HCT116 (cell line): Measurements from ENCODE around the gene ZNF316. TPM values are rescaled to one million over a fixed set of nuclear protein-coding genes. Genes with fewer than 3 reads are reported as not detected.

Experiments used
- ATAC-seq: fragments of 200-7000 bp; cut with Tn5 transposase; 2 replicates; pipeline ENCODE4 v1.9.1; 2020; ENCODE audit warnings: mild to moderate bottlenecking, moderate library complexity
- BruUV-seq: library from RNA; stranded (reverse); fragments of 400-500 nt; replicated peaks from 2 replicates; lab custom pipeline; 2021; lab: Mats Ljungman, UMichigan
- CTCF ChIA-PET: fragments of 300-600 bp; sonication (Branson Sonifier 250); formaldehyde crosslinking; loops from one replicate; lab custom pipeline; 2021; ENCODE audit warnings: antibody characterized with exemption; lab: Charles Lee
- POLR2A ChIA-PET: fragments of 300-600, 350-600 bp; sonication (Branson Sonifier 250); formaldehyde crosslinking; loops from one replicate; lab custom pipeline; 2021; ENCODE audit warnings: antibody characterized with exemption; lab: Charles Lee
- RAD21 ChIA-PET, 2 experiments: fragments of 300-600 bp; sonication (Branson Sonifier 250); formaldehyde crosslinking; loops; one replicate each; lab custom pipeline; 2023; ENCODE audit warnings: low total read pairs in 2 of 2; ENCODE audit not compliant: uncharacterized antibody in 2 of 2, unreplicated experiment in 2 of 2, low non-redundant PET in 1 of 2; lab: Charles Lee
- DNase-seq: peaks from one replicate; pipeline ENCODE4 v3.0.0-alpha.2; 2010; ENCODE audit warnings: low read depth, low spot score
- H2AFZ ChIP-seq: fragments of 200-600 bp; shearing (Covaris generic), sonication (generic); 2 replicates; pipeline ENCODE4 v1.6.1; 2017; ENCODE audit warnings: low read depth, mixed run types, mixed read lengths, antibody characterized with exemption, low read length; ENCODE audit not compliant: poor library complexity, severe bottlenecking
- H3K27ac ChIP-seq: 2 replicates; pipeline ENCODE4 v1.5.1; 2012; ENCODE audit warnings: low read depth, low read length
- H3K27me3 ChIP-seq: fragments of 200-600 bp; sonication (generic); 2 replicates; pipeline ENCODE4 v1.6.1; 2016; ENCODE audit warnings: mixed run types, low read length, mixed read lengths; ENCODE audit not compliant: insufficient read depth
- H3K36me3 ChIP-seq, 2 experiments: fragments of 200-500 bp in 1 of 2; fragments of 200-600 bp in 1 of 2; sonication (Bioruptor generic) in 1 of 2; sonication (generic) in 1 of 2; 2 replicates each; pipeline versions ENCODE4 v1.5.1 to v1.6.1; 2014 to 2016; ENCODE audit warnings: low read length in 2 of 2, inconsistent platforms in 1 of 2, mixed read lengths in 1 of 2, mixed run types in 1 of 2; ENCODE audit not compliant: insufficient read depth in 2 of 2, control insufficient read depth in 1 of 2
- H3K4me1 ChIP-seq, 2 experiments: fragments of 200-600 bp in 1 of 2; sonication (generic) in 1 of 2; 2 replicates each; pipeline versions ENCODE4 v1.5.1 to v1.6.1; 2012 to 2017; ENCODE audit warnings: low read length in 2 of 2, inconsistent platforms in 1 of 2, mild to moderate bottlenecking in 1 of 2, mixed read lengths in 1 of 2, mixed run types in 1 of 2, moderate library complexity in 1 of 2; ENCODE audit not compliant: insufficient read depth in 2 of 2, control insufficient read depth in 1 of 2
- H3K4me2 ChIP-seq: fragments of 200-600 bp; sonication (generic); 2 replicates; pipeline ENCODE4 v1.6.1; 2017; ENCODE audit warnings: mixed run types, low read length, mixed read lengths
- H3K4me3 ChIP-seq, 2 experiments: fragments of 200-600 bp in 1 of 2; sonication (generic) in 1 of 2; replicated peaks in 1 of 2; 2 replicates each; pipeline ENCODE4 v1.5.1; 2011 to 2016; ENCODE audit warnings: low read length in 2 of 2, control low read depth in 1 of 2, low read depth in 1 of 2, mild to moderate bottlenecking in 1 of 2, mixed read lengths in 1 of 2, mixed run types in 1 of 2
- H3K79me2 ChIP-seq: fragments of 200-600 bp; sonication (generic); 2 replicates; pipeline ENCODE4 v1.6.1; 2017; ENCODE audit warnings: mild to moderate bottlenecking, mixed run types, low read length, moderate library complexity, mixed read lengths; ENCODE audit not compliant: insufficient read depth
- H3K9ac ChIP-seq: fragments of 200-600 bp; sonication (generic); 2 replicates; pipeline ENCODE4 v1.6.1; 2016; ENCODE audit warnings: low read length, mixed read lengths
- H3K9me2 ChIP-seq: fragments of 200-600 bp; sonication (generic), shearing (Covaris generic); 2 replicates; pipeline ENCODE4 v1.6.1; 2017; ENCODE audit warnings: mixed run types, mild to moderate bottlenecking, moderate library complexity; ENCODE audit not compliant: insufficient read depth
- H3K9me3 ChIP-seq, 2 experiments: fragments of 200-500 bp in 1 of 2; fragments of 200-600 bp in 1 of 2; sonication (Bioruptor generic) in 1 of 2; sonication (generic) in 1 of 2; 2 replicates each; pipeline ENCODE4 v1.6.1; 2014 to 2017; ENCODE audit warnings: low read length in 2 of 2, mixed read lengths in 2 of 2, inconsistent platforms in 1 of 2, low read depth in 1 of 2, mild to moderate bottlenecking in 1 of 2, mixed run types in 1 of 2, moderate library complexity in 1 of 2; ENCODE audit not compliant: control insufficient read depth in 1 of 2, insufficient read depth in 1 of 2
- H4K20me1 ChIP-seq: fragments of 200-600 bp; sonication (generic), shearing (Covaris generic); 2 replicates; pipeline ENCODE4 v1.6.1; 2017; ENCODE audit warnings: mixed run types, mild to moderate bottlenecking, moderate library complexity; ENCODE audit not compliant: insufficient read depth
- CBX3 ChIP-seq: IDR thresholded peaks from 2 replicates; pipeline ENCODE4 v1.6.1; 2012; ENCODE audit warnings: low read depth
- EZH2 ChIP-seq: fragments of 200-600 bp; sonication (generic); IDR thresholded peaks from 2 replicates; pipeline ENCODE4 v1.6.1; 2017; ENCODE audit warnings: antibody characterized with exemption, mixed run types
- FOSL1 ChIP-seq: IDR thresholded peaks from 2 replicates; pipeline ENCODE4 v1.6.1; 2012; ENCODE audit warnings: low read depth
- JUND ChIP-seq: IDR thresholded peaks from 2 replicates; pipeline ENCODE4 v1.6.1; 2012
- POLR2A ChIP-seq: IDR thresholded peaks from 2 replicates; pipeline ENCODE4 v1.7.0; 2011; ENCODE audit warnings: borderline replicate concordance; ENCODE audit not compliant: insufficient read depth, insufficient read length; ENCODE audit errors: extremely low read depth
- POLR2AphosphoS5 ChIP-seq: IDR thresholded peaks from 2 replicates; pipeline ENCODE4 v1.6.1; 2011; ENCODE audit warnings: mild to moderate bottlenecking, low read depth, low read length, moderate library complexity
- RAD21 ChIP-seq: IDR thresholded peaks from 2 replicates; pipeline ENCODE4 v1.6.1; 2012; ENCODE audit warnings: low read depth, mild to moderate bottlenecking
- SP1 ChIP-seq: IDR thresholded peaks from 2 replicates; pipeline ENCODE4 v1.6.1; 2012; ENCODE audit warnings: low read depth
- YY1 ChIP-seq: IDR thresholded peaks from 2 replicates; pipeline ENCODE4 v1.6.1; 2011; ENCODE audit warnings: low read length, low read depth, moderate library complexity, mild to moderate bottlenecking; ENCODE audit not compliant: insufficient replicate concordance; ENCODE audit errors: extremely low read depth
- ZFX ChIP-seq: fragments of 450-650 bp; IDR thresholded peaks from 2 replicates; pipeline ENCODE4 v1.6.1; 2017
- intact Hi-C: fragments of 100-400 bp; cut with micrococcal nuclease; formaldehyde crosslinking; loops from 2 replicates; pipeline ENCODE4 v1.10.0; 2022
- total RNA-seq: library from RNA; stranded (reverse); gene quantifications from one replicate; pipeline ENCODE4 v1.2.1, GENCODE V29; 2021; ENCODE audit not compliant: unreplicated experiment
- TF ChIP-seq, protein P1 (sequence below): IDR thresholded peaks from 2 replicates; pipeline ENCODE4 v1.6.1; 2012; ENCODE audit warnings: low read depth

The ZNF316 gene
- total RNA-seq, 1 experiment from 2014 or later: 25.0 TPM

DNA sequence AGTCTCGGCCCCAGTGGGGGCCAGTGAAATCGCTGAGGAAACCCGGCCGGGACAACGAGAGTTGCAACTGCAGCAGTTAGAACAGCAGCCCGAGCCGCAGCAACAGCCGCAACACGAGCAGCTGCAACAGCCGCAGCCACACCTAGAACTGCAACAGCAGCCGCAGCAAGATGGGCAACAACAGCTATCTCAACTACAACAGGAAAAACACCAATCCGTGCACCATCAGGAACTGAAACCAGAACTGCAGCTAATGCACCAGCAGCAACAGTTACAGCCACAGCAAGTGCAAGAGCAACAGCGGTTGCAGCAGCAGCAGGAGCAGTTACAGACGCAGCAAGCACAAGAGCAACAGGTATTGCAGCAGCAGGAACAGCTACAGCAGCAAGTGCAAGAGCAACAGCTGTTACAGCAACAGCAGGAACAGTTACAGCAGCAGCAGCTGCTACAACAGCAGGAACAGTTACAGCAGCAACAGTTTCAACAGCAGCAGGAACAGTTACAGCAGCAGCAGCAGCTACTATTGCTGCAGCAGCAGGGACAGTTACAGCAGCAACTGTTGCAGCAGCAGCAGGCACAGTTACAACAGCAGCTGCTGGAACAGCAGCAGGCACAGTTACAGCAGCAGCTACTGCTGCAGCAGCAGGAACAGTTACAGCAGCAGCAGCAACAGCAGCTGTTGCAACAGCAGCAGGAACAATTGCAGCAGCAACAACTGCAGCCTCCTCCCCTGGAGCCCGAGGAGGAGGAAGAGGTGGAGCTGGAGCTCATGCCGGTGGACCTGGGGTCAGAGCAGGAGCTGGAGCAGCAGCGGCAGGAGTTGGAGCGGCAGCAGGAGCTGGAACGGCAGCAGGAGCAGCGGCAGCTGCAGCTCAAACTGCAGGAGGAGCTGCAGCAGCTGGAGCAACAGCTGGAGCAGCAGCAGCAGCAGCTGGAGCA, 15.7 kb upstream of the ZNF316 start:
- ChIA-PET POLR2A (no interaction called here), CTCF (no interaction called here), RAD21 (no interaction called here)
- no peak for ATAC-seq
- intact Hi-C loops: no loop called here
- Histone ChIP-seq H3K4me2 (no peak overlapping the region), H3K27ac (no peak overlapping the region), H3K9me3 (no peaks in the 10 kb centered on the region), H3K27me3 (peaks cover 3% of the 10 kb centered on the region; the same call in 1 of the 2 replicates), H3K79me2 (no peaks in the 10 kb centered on the region), H3K4me1 (no peaks in the 10 kb centered on the region), H3K9ac (no peak overlapping the region), H3K9me2 (no peaks in the 10 kb centered on the region), H3K4me3 (no peak overlapping the region), H3K36me3 (no peaks in the 10 kb centered on the region), H4K20me1 (no peaks in the 10 kb centered on the region), H2AFZ (no peak overlapping the region)
- TF ChIP-seq ZFX (no peak), RAD21 (no peak), POLR2A (no peak), JUND (no peak)
- no TSS peak for BruUV-seq
- DNase-seq: no peak

DNA sequence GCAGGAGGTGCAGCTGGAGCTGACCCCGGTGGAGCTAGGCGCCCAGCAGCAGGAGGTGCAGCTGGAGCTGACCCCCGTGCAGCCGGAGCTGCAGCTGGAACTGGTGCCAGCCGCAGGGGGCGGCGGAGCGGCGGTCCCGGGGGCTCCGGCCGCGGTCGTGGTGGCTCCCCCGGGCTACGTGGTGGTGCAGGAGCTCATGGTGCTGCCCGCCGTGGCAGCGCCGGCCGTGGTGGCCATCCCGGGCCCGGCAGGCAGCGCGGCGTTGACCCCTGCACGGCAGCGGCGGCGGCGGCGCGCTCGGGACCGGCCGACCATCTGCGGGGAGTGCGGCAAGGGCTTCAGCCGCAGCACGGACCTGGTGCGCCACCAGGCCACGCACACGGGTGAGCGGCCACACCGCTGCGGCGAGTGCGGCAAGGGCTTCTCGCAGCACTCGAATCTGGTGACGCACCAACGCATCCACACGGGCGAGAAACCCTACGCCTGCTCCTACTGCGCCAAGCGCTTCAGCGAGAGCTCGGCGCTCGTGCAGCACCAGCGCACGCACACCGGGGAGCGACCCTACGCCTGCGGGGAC, 14.9 kb upstream of the ZNF316 start:
- H3K9me2 ChIP-seq: no peaks in the 10 kb centered on the region
- H3K9ac ChIP-seq: no peak overlapping the region
- H3K4me3 ChIP-seq: no peak overlapping the region
- H3K36me3 ChIP-seq: no peaks in the 10 kb centered on the region
- DNase-seq: no peak
- no TSS peak for BruUV-seq
- no peak overlapping the region for H3K4me2 ChIP-seq
- intact Hi-C loops: no loop called here
- POLR2A ChIA-PET: no interaction called here
- TF ChIP-seq CBX3: no peak
- TF ChIP-seq SP1: no peak
- no peak for TF ChIP-seq YY1
- TF ChIP-seq RAD21: no peak
- TF ChIP-seq, protein P1, sequence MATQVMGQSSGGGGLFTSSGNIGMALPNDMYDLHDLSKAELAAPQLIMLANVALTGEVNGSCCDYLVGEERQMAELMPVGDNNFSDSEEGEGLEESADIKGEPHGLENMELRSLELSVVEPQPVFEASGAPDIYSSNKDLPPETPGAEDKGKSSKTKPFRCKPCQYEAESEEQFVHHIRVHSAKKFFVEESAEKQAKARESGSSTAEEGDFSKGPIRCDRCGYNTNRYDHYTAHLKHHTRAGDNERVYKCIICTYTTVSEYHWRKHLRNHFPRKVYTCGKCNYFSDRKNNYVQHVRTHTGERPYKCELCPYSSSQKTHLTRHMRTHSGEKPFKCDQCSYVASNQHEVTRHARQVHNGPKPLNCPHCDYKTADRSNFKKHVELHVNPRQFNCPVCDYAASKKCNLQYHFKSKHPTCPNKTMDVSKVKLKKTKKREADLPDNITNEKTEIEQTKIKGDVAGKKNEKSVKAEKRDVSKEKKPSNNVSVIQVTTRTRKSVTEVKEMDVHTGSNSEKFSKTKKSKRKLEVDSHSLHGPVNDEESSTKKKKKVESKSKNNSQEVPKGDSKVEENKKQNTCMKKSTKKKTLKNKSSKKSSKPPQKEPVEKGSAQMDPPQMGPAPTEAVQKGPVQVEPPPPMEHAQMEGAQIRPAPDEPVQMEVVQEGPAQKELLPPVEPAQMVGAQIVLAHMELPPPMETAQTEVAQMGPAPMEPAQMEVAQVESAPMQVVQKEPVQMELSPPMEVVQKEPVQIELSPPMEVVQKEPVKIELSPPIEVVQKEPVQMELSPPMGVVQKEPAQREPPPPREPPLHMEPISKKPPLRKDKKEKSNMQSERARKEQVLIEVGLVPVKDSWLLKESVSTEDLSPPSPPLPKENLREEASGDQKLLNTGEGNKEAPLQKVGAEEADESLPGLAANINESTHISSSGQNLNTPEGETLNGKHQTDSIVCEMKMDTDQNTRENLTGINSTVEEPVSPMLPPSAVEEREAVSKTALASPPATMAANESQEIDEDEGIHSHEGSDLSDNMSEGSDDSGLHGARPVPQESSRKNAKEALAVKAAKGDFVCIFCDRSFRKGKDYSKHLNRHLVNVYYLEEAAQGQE: no peak
- TF ChIP-seq FOSL1: no peak
- no peak for TF ChIP-seq EZH2
- TF ChIP-seq POLR2AphosphoS5: no peak
- CTCF ChIA-PET: no interaction called here
- no peaks in the 10 kb centered on the region for H3K79me2 ChIP-seq
- no peaks in the 10 kb centered on the region for H3K4me1 ChIP-seq
- peaks cover 3% of the 10 kb centered on the region; the same call in 1 of the 2 replicates for H3K27me3 ChIP-seq
- H2AFZ ChIP-seq: no peak overlapping the region
- no peak for ATAC-seq
- no peaks in the 10 kb centered on the region for H3K9me3 ChIP-seq
- RAD21 ChIA-PET: no interaction called here
- H4K20me1 ChIP-seq: no peaks in the 10 kb centered on the region
- H3K27ac ChIP-seq: no peak overlapping the region; the same call in 1 of the 2 replicates
